Astrocyte (in vitro differentiated cells and primary cell): ENCODE data around the gene INPPL1.

Experiments used
- EZH2 ChIP-seq: IDR thresholded peaks from 2 replicates; pipeline ENCODE4 v1.6.1; 2012; ENCODE audit warnings: mild to moderate bottlenecking, low read length, inconsistent platforms; ENCODE audit not compliant: insufficient read depth
- TF ChIP-seq, protein P1 (sequence below): IDR thresholded peaks from 2 replicates; pipeline ENCODE4 v1.5.1; 2011; ENCODE audit warnings: low read depth, mild to moderate bottlenecking, inconsistent platforms, low read length, moderate library complexity; ENCODE audit not compliant: insufficient read depth

DNA sequence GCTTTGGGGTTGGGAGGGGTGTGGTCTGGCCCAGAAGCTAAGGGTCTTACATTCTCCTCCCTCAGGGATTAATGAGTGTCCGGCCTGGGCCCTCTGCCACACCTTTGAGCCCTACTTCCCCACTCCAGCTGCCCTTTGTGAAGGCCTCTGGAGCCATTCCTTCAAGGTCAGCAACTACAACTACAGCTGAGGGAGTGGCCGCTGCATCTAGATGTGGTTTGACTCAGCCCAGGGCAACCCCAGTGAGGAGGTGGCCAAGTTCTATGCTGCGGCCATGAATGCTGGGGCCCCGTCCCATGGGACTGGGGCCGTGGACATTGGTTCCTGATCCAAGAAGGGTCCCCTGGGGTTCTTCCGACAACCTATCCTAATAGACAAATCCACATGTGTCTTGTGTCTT lies 46.9 kb upstream of the INPPL1 start:
- TF ChIP-seq, protein P1, sequence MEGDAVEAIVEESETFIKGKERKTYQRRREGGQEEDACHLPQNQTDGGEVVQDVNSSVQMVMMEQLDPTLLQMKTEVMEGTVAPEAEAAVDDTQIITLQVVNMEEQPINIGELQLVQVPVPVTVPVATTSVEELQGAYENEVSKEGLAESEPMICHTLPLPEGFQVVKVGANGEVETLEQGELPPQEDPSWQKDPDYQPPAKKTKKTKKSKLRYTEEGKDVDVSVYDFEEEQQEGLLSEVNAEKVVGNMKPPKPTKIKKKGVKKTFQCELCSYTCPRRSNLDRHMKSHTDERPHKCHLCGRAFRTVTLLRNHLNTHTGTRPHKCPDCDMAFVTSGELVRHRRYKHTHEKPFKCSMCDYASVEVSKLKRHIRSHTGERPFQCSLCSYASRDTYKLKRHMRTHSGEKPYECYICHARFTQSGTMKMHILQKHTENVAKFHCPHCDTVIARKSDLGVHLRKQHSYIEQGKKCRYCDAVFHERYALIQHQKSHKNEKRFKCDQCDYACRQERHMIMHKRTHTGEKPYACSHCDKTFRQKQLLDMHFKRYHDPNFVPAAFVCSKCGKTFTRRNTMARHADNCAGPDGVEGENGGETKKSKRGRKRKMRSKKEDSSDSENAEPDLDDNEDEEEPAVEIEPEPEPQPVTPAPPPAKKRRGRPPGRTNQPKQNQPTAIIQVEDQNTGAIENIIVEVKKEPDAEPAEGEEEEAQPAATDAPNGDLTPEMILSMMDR = no peak
- no peak for TF ChIP-seq EZH2
